Type B pancreatic cell (in vitro differentiated cells): ENCODE results near the gene SSH2. TPM values are rescaled to one million over a fixed set of nuclear protein-coding genes. Genes with fewer than 3 reads are reported as not detected.
A peak's percentile ranks its signal among the peaks of the same experiment; 100 is the strongest.

Experiments used
- DNase-seq: peaks from one replicate; pipeline ENCODE4 v3.0.0; 2021; ENCODE audit warnings: mixed read lengths; ENCODE audit not compliant: unreplicated experiment; ENCODE audit errors: extremely low spot score
- H3K27ac Mint-ChIP-seq: 2 replicates; pipeline ENCODE4 v1.8.0; 2021; ENCODE audit warnings: mild to moderate bottlenecking, mixed read lengths
- H3K27me3 Mint-ChIP-seq: 2 replicates; pipeline ENCODE4 v1.8.0; 2021; ENCODE audit warnings: mixed read lengths
- H3K36me3 Mint-ChIP-seq: 2 replicates; pipeline ENCODE4 v1.8.0; 2021; ENCODE audit warnings: mixed read lengths
- H3K4me1 Mint-ChIP-seq: one replicate; pipeline ENCODE4 v1.8.0; 2021; ENCODE audit warnings: mixed read lengths; ENCODE audit not compliant: unreplicated experiment
- H3K4me3 Mint-ChIP-seq: 2 replicates; pipeline ENCODE4 v1.8.0; 2021; ENCODE audit warnings: mild to moderate bottlenecking, mixed read lengths
- H3K9me3 Mint-ChIP-seq: 2 replicates; pipeline ENCODE4 v1.8.0; 2021; ENCODE audit warnings: mixed read lengths
- total RNA-seq: library from RNA; stranded (reverse); gene quantifications from 2 replicates; pipeline ENCODE4 v1.2.1, GENCODE V29; 2021; ENCODE audit warnings: low replicate concordance
- TF ChIP-seq, protein P1 (sequence below): fragments of 200-600 bp; sonication (generic); conservative IDR thresholded peaks from 2 replicates; pipeline ENCODE4 v1.5.0; 2021; ENCODE audit warnings: antibody characterized with exemption, mild to moderate bottlenecking

The SSH2 gene
- total RNA-seq, 1 donor from 2014 or later: 23.8 TPM

DNA sequence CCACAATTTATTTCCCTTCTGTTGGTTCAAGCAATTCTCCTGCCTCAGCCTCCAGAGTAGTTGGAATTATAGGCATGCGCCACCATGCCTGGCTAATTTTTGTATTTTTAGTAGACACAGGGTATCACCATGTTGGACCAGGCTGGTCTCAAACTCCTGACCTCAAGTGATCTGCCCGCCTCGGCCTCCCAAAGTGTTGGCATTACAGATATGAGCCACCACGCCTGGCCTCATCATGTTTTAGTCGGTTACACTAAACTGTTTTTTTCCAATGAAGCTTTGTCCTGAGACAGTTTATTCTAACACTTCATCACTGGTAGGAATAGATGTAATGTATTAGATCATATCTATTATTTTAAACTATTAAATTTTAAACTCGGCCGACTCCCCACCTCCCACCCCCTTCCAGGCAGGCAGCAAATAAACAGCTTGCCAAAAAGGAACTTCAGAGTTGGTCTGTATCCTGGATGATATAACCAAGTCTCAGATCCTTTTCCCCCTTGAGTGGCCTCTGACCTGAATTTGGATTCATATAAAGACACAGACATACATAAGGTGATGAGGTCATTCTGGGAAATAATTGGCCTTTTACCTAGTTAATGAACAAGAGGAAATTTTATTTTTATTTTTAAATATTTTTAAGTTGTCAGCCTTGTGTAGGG lies 288.9 kb downstream of the SSH2 start:
- H3K4me3 Mint-ChIP-seq: no peak overlapping the region
- peaks cover 40% of the 10 kb centered on the region for H3K4me1 Mint-ChIP-seq
- peak overlapping the region; percentile 25 for H3K27ac Mint-ChIP-seq
- no peak for DNase-seq
- no peaks in the 10 kb centered on the region for H3K9me3 Mint-ChIP-seq
- H3K36me3 Mint-ChIP-seq: peaks cover 5% of the 10 kb centered on the region
- TF ChIP-seq, protein P1, sequence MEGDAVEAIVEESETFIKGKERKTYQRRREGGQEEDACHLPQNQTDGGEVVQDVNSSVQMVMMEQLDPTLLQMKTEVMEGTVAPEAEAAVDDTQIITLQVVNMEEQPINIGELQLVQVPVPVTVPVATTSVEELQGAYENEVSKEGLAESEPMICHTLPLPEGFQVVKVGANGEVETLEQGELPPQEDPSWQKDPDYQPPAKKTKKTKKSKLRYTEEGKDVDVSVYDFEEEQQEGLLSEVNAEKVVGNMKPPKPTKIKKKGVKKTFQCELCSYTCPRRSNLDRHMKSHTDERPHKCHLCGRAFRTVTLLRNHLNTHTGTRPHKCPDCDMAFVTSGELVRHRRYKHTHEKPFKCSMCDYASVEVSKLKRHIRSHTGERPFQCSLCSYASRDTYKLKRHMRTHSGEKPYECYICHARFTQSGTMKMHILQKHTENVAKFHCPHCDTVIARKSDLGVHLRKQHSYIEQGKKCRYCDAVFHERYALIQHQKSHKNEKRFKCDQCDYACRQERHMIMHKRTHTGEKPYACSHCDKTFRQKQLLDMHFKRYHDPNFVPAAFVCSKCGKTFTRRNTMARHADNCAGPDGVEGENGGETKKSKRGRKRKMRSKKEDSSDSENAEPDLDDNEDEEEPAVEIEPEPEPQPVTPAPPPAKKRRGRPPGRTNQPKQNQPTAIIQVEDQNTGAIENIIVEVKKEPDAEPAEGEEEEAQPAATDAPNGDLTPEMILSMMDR: no peak
- H3K27me3 Mint-ChIP-seq: no peaks in the 10 kb centered on the region

DNA sequence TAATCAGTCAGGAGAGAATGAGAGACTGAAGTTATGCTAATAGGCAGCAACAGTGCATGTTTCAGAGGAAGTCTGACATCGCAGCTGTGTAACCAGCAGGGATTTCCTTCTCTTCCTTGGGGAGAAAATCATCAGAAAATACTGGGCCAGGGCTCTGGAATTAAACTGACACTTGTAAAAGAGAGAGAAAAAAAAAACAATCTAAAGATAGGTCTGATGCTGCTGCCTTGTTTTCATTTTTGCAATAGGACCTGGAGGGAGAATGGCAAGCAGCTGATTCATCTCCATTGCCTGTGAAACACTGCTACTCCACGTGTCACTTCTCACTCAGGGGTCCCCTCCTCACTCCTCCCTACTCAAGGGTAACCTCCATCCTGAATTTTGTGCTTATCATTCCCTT lies 289.6 kb downstream of the SSH2 start:
- DNase-seq: no peak
- H3K9me3 Mint-ChIP-seq: no peaks in the 10 kb centered on the region
- H3K27me3 Mint-ChIP-seq: no peaks in the 10 kb centered on the region
- peak overlapping the region; percentile 25 for H3K27ac Mint-ChIP-seq
- H3K4me3 Mint-ChIP-seq: no peak overlapping the region
- TF ChIP-seq, protein P1: no peak
- peaks cover 34% of the 10 kb centered on the region for H3K4me1 Mint-ChIP-seq
- peaks cover 5% of the 10 kb centered on the region for H3K36me3 Mint-ChIP-seq

DNA sequence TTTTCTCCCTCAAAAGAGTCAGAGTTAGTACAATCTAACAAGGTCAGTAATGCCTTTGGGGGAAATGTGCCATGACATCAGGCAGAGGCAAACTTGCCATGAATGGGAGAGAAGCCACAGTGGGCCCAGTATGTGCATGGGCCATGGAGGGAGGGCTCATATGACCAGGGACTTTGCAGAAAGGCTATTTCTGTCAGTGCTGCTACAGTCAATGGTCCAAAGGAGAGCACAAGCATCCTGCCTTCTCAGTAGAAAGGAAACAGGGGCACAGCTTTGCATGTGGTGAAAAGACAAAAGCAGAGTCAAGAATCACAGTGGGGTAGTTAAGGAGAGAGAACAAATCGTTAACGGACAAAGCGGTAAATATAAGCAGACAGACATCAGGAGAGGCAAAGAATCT lies 296.1 kb downstream of the SSH2 start:
- DNase-seq: no peak
- Mint-ChIP-seq H3K27ac (no peak overlapping the region), H3K4me3 (no peak overlapping the region), H3K9me3 (no peaks in the 10 kb centered on the region), H3K36me3 (peaks cover 9% of the 10 kb centered on the region), H3K27me3 (no peaks in the 10 kb centered on the region), H3K4me1 (peaks cover 5% of the 10 kb centered on the region)
- TF ChIP-seq, protein P1: no peak

DNA sequence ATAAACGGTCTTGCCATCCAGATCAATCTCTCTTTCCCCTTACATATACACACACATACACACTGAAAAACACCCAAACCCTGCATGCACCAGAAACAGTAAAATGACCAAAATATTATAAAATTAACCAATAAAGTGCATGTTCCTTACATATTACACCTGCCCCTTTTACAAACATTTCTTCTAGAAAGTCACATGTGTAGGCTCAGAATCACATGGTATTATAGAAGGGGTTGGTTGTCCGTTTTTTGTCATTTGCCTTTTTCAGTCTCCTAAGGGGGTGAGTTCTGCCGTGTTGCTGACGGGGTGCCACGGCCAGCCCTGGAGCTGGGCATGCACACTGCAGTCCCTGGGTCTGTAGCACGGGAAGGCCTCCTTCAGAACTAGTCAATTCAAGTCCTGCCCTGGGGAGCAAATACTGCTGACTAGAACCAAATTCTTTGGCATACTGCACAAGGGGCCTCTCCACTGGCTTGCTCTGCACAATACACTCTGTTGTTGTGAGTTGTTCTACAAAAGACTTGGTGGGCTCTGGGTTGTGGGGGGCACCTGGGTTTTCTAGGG lies 299.3 kb downstream of the SSH2 start:
- DNase-seq: no peak
- H3K9me3 Mint-ChIP-seq: no peaks in the 10 kb centered on the region
- H3K4me1 Mint-ChIP-seq: peaks cover 5% of the 10 kb centered on the region
- H3K4me3 Mint-ChIP-seq: no peak overlapping the region
- H3K36me3 Mint-ChIP-seq: peaks cover 9% of the 10 kb centered on the region
- H3K27ac Mint-ChIP-seq: no peak overlapping the region
- no peaks in the 10 kb centered on the region for H3K27me3 Mint-ChIP-seq
- TF ChIP-seq, protein P1: no peak

DNA sequence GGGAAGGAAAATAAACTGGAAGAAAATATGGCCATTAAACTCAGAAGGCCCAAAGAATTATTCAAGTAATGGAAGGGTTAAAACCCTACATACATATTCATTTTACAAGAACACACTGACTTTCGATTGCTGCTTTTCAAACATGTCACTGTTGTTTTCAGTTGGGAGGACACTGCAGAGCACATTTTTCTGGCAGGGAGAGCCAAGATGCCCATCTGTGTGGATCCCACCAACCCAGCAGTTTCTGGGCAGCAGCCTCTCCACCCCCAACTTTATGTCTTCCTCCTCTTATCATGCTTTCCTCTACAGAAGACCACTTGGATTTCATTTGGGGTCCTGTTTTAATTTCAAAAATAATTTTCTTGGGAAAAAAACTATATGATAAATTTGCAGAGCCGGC lies 300.2 kb downstream of the SSH2 start:
- no peak overlapping the region for H3K4me3 Mint-ChIP-seq
- TF ChIP-seq, protein P1: no peak
- H3K4me1 Mint-ChIP-seq: peaks cover 5% of the 10 kb centered on the region
- peaks cover 9% of the 10 kb centered on the region for H3K36me3 Mint-ChIP-seq
- H3K9me3 Mint-ChIP-seq: no peaks in the 10 kb centered on the region
- H3K27me3 Mint-ChIP-seq: no peaks in the 10 kb centered on the region
- no peak for DNase-seq
- no peak overlapping the region for H3K27ac Mint-ChIP-seq
